GM18868 (cell line): ENCODE results near the gene PLEKHF1.

Experiments
- ATAC-seq: cut with Tn5 transposase; IDR thresholded peaks from one replicate; pipeline ENCODE4 v1.9.1; 2021; ENCODE audit warnings: mild to moderate bottlenecking, moderate library complexity; ENCODE audit not compliant: unreplicated experiment

The PLEKHF1 gene

GRCh38 chr19:29724746-29725145 lies 59.5 kb downstream of the PLEKHF1 start:
- no peak for ATAC-seq
